Islet of Langerhans (tissue), 1 donor: ENCODE data around the gene GFM2.
A peak's percentile ranks its signal among the peaks of the same experiment; 100 is the strongest.
"Not testable (repeated sequence)": the region's sequence is repeated elsewhere in the genome, so short reads cannot be mapped to it uniquely, and the experiment has no call there.

Experiments
- FAIRE-seq: peaks from one replicate; lab custom pipeline; 2011; peaks lifted over from hg19 to GRCh38; lab: Jason Lieb, UNC

Gene GFM2

GRCh38 chr5:74717596-74717995, 49.3 kb downstream of the GFM2 start:
- FAIRE-seq = no peak

GRCh38 chr5:74693191-74693590, 73.7 kb downstream of the GFM2 start:
- no peak for FAIRE-seq

- FAIRE-seq = no peak
Observed at GRCh38 chr5:74686962-74687751, 79.8 kb downstream of the GFM2 start.

- FAIRE-seq = no peak
Observed at GRCh38 chr5:74685979-74686631, 80.8 kb downstream of the GFM2 start.

GRCh38 chr5:74684900-74685851, 81.7 kb downstream of the GFM2 start, which contains the start of gene HEXB:
Gene HEXB (plus strand): TSS chr5:74685233. CDS start chr5:74685261, 28 bp downstream.
- no peak for FAIRE-seq

- no peak for FAIRE-seq
Observed at GRCh38 chr5:74679966-74680365, 87.0 kb downstream of the GFM2 start.

- FAIRE-seq = not testable (repeated sequence)
Observed at GRCh38 chr5:74679300-74679699, 87.6 kb downstream of the GFM2 start.

GRCh38 chr5:74678123-74678522, 88.8 kb downstream of the GFM2 start:
- not testable (repeated sequence) for FAIRE-seq

GRCh38 chr5:74676466-74676865, 90.5 kb downstream of the GFM2 start:
- FAIRE-seq = not testable (repeated sequence)

GRCh38 chr5:74673011-74673790, 93.7 kb downstream of the GFM2 start:
- FAIRE-seq = peak; percentile 98

- no peak for FAIRE-seq
Observed at GRCh38 chr5:74672215-74672877, 94.6 kb downstream of the GFM2 start.
